Dedifferentiated amniotic fluid mesenchymal stem cell (primary cell): ENCODE data around the gene DBI.

Experiments
- DNase-seq: peaks from one replicate; pipeline ENCODE4 v3.0.0-alpha.2; 2016; ENCODE audit errors: extremely low spot score

Gene DBI

DNA sequence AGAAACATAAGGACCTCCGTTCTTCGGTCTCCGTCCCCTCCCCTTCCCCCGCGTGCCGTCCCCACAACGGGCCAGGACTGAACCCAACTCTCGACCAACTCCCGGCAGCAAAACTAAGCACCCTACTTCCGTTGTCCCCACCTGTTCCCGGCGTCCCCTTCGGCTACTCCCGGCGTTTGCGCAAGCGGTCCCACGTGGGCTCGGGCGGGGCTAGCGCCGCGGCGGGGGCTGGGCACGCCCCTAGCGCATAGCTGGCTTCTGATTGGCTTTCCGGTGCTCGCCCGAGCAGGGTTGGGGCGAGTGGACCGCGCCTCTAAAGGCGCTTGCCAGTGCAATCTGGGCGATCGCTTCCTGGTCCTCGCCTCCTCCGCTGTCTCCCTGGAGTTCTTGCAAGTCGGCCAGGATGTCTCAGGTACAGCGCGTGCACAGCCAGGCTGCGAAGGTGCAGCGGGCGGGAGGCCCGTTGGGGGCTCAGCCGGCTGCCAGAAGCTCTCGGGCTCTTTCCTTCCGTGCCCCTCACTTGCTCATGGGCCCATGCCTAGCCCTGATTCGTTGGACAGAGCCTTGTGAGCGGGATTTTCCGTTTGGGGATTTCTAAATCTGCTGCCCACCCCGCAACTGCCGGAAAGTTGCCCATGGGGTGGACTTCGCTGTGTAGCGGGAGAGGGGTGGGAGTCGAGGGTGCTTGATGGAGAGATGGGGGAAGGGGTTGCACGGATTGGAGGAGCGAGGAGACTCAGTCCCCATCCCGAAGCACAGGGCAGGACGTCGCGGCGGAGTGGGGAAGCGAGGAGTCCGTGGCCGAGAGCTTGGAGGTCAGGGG is at the start of gene DBI, which contains the start of gene C2orf76:
Gene DBI, plus strand, starts transcription at position 329 of the 823 bp plus-strand sequence. Its CDS starts 75 bp downstream, at position 404.
Gene C2orf76, minus strand, starts transcription at position 186 of the 823 bp plus-strand sequence. CDS start 26,875 bp downstream, outside the sequence.
- peak; percentile 90 for DNase-seq

DNA sequence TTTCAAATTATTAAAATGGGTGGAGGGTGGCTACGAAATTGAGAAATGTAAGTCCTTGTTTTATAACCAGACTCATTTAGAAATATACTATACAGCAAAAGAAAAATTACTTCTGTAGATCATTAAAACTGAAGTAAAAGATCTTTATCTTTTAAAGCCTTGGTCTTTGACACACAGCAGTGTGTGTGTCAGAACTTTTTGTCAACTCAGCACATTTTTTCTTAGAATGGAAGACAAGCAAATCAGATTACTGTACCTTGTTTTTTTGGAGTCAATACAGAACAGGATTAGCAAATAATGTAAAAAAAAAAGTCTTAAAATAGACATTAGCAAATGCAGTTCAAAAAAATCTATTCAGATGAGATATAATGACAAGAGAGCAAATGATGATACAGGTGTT is 49.2 kb upstream of the DBI start:
- DNase-seq: no peak

- DNase-seq: no peak
Measured at GRCh38 chr2:119319593-119319992, 47.2 kb upstream of the DBI start.

DNA sequence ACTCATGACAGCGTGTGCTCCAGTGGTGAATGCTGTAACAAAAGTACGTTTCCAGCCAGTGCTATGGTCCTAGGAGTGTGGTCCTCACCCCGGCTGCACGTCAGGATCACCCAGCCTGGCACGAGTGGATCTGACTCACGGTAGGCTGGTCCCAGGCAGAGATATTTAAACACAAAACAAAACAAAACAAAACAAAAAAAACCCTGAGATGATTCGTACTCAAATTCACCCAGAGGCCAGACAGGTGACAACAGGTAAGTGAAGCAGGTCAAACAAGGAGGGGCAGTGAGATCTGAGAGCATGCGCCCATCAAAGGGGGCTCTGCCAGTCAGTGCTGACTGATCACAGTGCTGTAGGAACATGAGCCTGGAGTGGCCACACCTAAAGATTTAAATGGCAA is 43.3 kb upstream of the DBI start:
- DNase-seq: no peak

DNA sequence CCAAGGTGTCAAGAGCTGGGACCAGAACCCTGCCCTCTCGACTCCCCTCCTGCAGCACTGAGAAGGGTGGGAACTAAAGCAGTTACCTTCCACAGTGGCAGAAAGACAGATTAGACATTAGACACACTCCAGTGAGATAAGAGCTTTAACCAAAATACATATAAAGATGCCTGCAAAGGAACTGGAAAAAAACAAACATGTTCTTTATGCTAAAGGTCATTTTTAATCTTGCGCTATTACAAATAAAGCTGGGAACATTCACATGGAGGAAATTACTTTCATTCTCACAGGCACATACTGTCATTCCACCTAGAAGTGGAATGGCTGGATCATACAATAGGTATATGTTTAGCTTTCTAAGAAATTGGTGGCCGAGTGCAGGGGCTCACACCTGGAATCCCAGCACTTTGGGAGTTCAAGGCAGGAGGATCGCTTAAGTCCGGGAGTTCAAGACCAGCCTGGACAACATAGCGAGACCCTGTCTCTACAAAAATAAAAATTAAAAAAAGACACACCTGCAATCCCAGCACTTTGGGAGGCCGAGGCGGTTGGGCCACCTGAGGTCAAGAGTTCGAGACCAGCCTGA is 42.0 kb upstream of the DBI start:
- no peak for DNase-seq

GRCh38 chr2:119326938-119327337 is 39.8 kb upstream of the DBI start:
- no peak for DNase-seq

GRCh38 chr2:119327431-119327830 is 39.3 kb upstream of the DBI start:
- no peak for DNase-seq

DNA sequence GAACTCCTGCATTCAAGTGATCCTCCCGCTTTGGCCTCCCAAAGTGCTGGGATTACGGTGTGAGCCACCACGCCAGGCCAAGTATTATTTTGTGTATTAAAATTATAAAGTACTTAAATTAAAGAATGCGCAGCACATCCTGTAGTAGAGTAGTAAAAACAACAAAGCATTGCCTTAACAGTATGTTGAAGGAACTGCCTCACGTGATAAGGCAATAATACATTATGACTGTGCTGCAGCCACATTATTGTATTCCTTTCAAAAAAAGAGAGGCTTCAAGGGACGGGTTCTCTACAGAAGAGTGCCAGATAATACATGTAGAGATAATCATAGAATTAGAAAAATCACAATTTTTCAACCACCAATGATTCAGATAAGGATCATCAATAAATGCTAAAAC is 33.8 kb upstream of the DBI start:
- no peak for DNase-seq

DNA sequence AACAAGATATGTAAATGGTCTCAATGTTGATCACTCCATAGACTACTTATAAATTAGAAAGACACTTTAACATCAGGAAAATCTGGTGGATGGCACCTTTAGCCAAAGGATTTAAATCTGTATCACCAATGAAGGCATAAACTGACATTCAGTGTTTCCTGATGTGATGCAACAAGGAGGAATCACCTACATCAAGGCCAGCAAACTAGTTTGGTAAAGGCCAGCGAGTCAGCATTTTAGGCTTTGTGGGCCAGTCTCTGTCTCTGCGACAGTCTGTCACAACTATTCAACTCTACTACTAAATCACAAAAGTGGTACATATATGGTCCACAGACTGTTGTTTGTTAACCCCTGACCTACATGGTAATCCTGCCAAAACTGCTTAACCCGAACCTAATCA is 33.4 kb upstream of the DBI start:
- no peak for DNase-seq

DNA sequence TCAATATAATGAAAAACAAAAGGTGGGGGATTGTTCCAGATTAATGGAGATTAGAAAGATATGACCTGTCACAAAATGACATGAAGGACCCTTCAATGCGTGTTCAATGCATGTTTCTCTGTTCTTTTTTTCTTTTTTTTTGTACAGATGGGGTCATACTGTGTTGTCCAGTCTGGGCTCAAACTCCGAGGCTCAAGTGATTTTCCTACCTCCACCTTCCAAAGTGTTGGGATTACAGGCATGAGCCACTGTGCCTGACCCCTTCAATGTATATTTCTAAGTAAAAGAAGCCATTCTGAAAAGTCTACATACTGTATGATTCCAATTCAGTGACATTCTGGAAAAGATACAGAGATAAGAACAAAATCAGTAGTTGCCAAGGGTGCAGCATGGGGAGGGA is 32.9 kb upstream of the DBI start:
- DNase-seq: no peak

- DNase-seq: no peak
Measured at GRCh38 chr2:119337749-119338148, 29.0 kb upstream of the DBI start.

GRCh38 chr2:119338272-119338671 is 28.5 kb upstream of the DBI start:
- DNase-seq: no peak

DNA sequence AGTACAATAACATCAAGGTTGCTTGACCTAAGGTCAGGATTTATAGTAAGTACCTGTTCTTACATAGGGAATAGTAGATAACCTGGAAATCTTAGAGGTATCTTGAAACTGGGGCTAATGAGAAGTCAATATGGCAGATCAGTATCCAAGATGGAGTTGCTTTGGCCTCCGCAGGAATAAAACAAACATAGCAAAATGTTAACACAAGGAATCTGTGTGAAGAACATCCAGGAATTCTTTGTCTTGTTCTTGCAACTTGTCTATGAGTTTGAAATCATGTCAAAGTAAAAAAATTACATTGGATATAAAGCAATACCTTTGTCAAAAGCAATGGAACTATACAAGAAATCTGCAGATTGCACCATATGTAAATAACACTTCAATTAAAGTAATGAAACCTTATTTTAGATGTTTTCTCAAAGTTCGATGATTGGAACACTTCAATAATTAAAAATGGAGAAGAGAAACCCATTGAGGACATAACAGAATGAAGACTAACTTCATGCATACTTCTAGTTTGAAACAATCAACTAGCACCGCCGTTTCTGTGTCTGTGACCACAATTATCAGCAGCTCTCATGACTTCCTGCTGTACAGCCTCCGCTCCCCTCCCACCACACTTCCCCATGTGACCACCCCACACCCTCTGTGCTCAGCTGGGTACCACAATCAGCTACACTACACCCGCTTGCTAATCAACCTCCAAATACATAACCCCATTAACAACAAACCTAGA is 27.8 kb upstream of the DBI start:
- no peak for DNase-seq

GRCh38 chr2:119339562-119339923 is 27.2 kb upstream of the DBI start:
- DNase-seq: no peak

DNA sequence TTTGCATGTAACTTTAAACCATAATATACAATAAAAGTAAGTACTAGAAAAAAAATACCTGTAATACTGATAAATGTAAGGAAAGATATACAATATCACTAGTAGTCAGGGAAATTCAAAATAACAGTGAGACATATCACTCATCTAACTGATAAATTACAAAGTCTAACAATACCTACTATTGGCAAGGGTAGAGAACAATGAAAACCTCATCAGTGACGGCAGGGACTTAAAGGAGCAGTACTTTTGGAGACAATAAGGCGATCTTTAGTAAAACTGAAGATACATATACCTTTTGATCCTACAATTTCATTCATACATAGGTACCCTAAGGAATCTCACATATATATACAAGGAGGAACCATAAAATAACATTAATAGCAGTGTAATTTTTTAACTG is 25.1 kb upstream of the DBI start:
- no peak for DNase-seq

- DNase-seq: no peak
Measured at GRCh38 chr2:119349289-119349688, 17.5 kb upstream of the DBI start.

DNA sequence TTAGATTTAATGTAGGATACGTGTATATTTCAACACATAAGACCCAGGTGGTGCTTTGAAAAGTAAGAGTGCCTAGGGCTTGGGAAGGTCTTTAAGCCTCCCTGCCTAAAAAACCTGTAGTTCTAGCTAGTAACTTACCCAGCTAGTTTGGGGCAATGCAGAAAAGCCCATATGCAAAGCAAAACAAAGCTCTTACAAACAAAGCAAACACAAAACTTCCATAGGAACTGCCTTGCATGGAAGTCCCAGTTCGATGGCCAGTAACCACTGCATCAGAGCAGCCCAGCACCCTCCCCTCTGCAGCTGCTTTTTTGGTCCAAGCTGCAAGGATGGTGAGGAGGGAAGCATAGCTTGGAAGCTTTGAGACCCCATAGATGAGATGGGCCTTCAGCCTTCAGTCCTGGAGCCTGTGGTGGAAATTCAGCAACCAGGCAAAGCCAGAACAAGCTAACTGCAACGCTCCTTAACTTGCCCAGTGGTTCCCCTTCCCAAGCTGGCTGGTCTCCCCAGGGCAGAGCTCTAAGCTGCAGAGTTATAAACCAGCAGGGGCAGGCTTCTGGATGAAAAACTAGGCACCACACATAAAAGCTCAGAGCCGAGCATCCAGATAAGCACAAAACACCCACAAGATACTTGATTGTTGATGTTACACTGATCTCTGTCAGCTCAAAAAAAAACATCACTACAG is 16.3 kb upstream of the DBI start:
- no peak for DNase-seq

GRCh38 chr2:119352357-119352756 is 14.4 kb upstream of the DBI start:
- DNase-seq: no peak

- DNase-seq: no peak
Measured at GRCh38 chr2:119354860-119355259, 11.9 kb upstream of the DBI start.

DNA sequence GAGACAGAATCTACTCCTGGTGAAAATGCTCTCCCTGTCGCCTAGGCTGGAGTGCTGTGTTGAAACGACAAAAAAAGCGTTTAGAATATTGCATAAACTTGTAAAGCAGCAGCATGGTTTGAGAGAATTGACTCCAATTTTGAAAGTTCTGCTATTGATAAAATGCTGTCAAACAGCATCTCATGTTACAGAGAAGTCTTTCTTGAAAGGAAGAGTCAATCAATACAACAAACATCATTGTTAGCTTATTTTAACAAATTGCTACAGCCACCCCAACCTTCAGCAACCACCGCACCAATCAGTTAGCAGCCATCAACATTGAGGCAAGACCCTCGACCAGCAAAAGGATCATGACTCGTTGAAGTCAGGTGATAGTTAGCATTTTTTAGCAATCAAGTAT is 7.0 kb upstream of the DBI start:
- no peak for DNase-seq

- no peak for DNase-seq
Measured at GRCh38 chr2:119360423-119360966, 6.3 kb upstream of the DBI start.

DNA sequence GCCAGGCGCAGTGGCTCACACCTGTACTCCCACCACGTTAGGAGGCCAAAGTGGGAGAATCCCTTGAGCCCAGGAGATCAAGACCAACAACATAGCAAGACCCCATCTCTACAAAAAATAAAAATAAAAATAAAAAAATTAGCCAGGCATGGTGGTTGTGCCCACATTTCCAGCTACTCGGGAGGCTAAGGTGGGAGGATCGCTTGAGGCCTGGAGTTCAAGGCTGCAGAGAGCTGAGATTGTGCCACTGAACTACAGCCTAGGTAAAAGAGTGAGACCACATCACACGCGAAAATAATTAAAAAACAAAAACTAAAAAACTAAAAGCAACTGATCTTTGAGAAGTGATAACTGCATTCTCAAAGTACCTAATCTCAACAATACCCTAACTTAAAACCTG is 2.0 kb upstream of the DBI start:
- no peak for DNase-seq
